ENCODE measurements around the gene TMEM154. TPM values are rescaled to one million over a fixed set of nuclear protein-coding genes. Genes with fewer than 3 reads are reported as not detected.

The TMEM154 gene
- total and polyA plus RNA-seq, 4 donors = 1.6 to 18.9 (median 8.5) TPM

GRCh38 chr4:152700151-152700550 is 20.4 kb upstream of the TMEM154 start:
- Histone ChIP-seq H3K4me3 (no peak overlapping the region), H3K27ac (ENCODE audit: low read depth in 1 of 2, low read length in 1 of 2) (no peak overlapping the region), H3K36me3 (ENCODE audit: control insufficient read depth in 4 of 4, insufficient read depth in 4 of 4, low read length in 4 of 4) (no peaks in the 10 kb centered on the region), H3K9ac (ENCODE audit: insufficient read depth in 1 of 2, low read length in 2 of 2) (no peak overlapping the region), H3K27me3 (ENCODE audit: control insufficient read depth in 3 of 3, insufficient read depth in 3 of 3, low read length in 2 of 3) (peaks cover 0 to 8% (median 3%) of the 10 kb centered on the region in 3 donors), H3K9me3 (ENCODE audit: control insufficient read depth in 4 of 4, insufficient read depth in 3 of 4, low read length in 3 of 4) (peaks cover 0 to 11% (median 1%) of the 10 kb centered on the region in 4 donors), H3K4me1 (ENCODE audit: control insufficient read depth in 5 of 5, insufficient read depth in 5 of 5, low read length in 5 of 5) (no peaks in the 10 kb centered on the region)
- no peak for DNase-seq
- no peak for TF ChIP-seq CTCF (IDR thresholded peaks at IDR 0.05; ENCODE audit: control extremely low read depth, extremely low read depth)
- WGBS, 2 donors = 64 to 83% methylated on average over 1 of the region's 1 CpG
- ATAC-seq (ENCODE audit: insufficient read depth, low FRiP score) = no peak

- DNase-seq = no peak
- Histone ChIP-seq H3K9ac (ENCODE audit: insufficient read depth in 1 of 2, low read length in 2 of 2) (no peak overlapping the region), H3K36me3 (ENCODE audit: control insufficient read depth in 4 of 4, insufficient read depth in 4 of 4, low read length in 4 of 4) (no peaks in the 10 kb centered on the region), H3K27me3 (ENCODE audit: control insufficient read depth in 3 of 3, insufficient read depth in 3 of 3, low read length in 2 of 3) (peaks cover 0 to 8% (median 3%) of the 10 kb centered on the region in 3 donors), H3K27ac (ENCODE audit: low read depth in 1 of 2, low read length in 1 of 2) (no peak overlapping the region), H3K9me3 (ENCODE audit: control insufficient read depth in 4 of 4, insufficient read depth in 3 of 4, low read length in 3 of 4) (peaks cover 0 to 8% (median 1%) of the 10 kb centered on the region in 4 donors), H3K4me3 (no peak overlapping the region), H3K4me1 (ENCODE audit: control insufficient read depth in 5 of 5, insufficient read depth in 5 of 5, low read length in 5 of 5) (no peaks in the 10 kb centered on the region)
- 84 to 87% methylated on average over 4 of the region's 4 CpGs for WGBS, 2 donors
- no peak for TF ChIP-seq CTCF (IDR thresholded peaks at IDR 0.05; ENCODE audit: control extremely low read depth, extremely low read depth)
- ATAC-seq (ENCODE audit: insufficient read depth, low FRiP score) = no peak
Observed at GRCh38 chr4:152699313-152699712, 19.5 kb upstream of the TMEM154 start.

DNA sequence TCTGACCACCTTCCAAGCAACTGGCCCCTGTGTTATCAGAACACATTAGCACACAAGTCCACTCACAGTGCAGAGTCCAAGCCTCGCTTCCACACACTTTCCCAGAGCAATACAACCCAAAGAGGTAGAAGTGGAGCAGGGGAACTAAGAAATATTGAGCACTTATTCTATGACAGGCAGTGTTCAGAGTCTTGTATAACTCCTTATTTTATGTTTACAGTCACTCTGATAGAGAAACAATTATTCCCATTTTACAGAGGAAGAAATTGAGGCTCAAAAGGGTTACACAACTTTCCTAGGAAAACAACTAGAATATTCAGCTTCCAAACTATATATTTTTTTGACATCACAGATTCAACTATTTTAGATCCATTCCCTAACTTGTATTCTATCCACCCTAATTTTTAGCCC is 18.3 kb upstream of the TMEM154 start:
- 2 to 38% methylated on average over 1 of the region's 1 CpG for WGBS, 2 donors
- TF ChIP-seq CTCF (IDR thresholded peaks at IDR 0.05; ENCODE audit: control extremely low read depth, extremely low read depth) = no peak

More for the DNA sequence above, 18.3 kb upstream of the TMEM154 start:
- no peaks in the 10 kb centered on the region for H3K36me3 ChIP-seq (ENCODE audit: control insufficient read depth in 4 of 4, insufficient read depth in 4 of 4, low read length in 4 of 4)
- no peak overlapping the region for H3K27ac ChIP-seq (ENCODE audit: low read depth in 1 of 2, low read length in 1 of 2)
- no peak overlapping the region for H3K4me3 ChIP-seq
- H3K9ac ChIP-seq (ENCODE audit: insufficient read depth in 1 of 2, low read length in 2 of 2) = no peak overlapping the region
- peaks cover 0 to 8% (median 5%) of the 10 kb centered on the region in 3 donors for H3K27me3 ChIP-seq (ENCODE audit: control insufficient read depth in 3 of 3, insufficient read depth in 3 of 3, low read length in 2 of 3)
- DNase-seq = no peak
- ATAC-seq (ENCODE audit: insufficient read depth, low FRiP score) = no peak
- H3K4me1 ChIP-seq (ENCODE audit: control insufficient read depth in 5 of 5, insufficient read depth in 5 of 5, low read length in 5 of 5) = no peaks in the 10 kb centered on the region
- H3K9me3 ChIP-seq (ENCODE audit: control insufficient read depth in 4 of 4, insufficient read depth in 3 of 4, low read length in 3 of 4) = peaks cover 0 to 3% (median 0%) of the 10 kb centered on the region in 4 donors

All from lung (tissue), 12 donors.